PC-3 (cell line): ENCODE measurements around the gene TEAD3.

Source experiments
- CTCF ChIP-seq: fragments of 300-600 bp; sonication (generic); conservative IDR thresholded peaks from 2 replicates; pipeline ENCODE4 v1.5.1; 2017; ENCODE audit warnings: antibody characterized with exemption, low read depth, mild to moderate bottlenecking, low read length
- EZH2 ChIP-seq: fragments of 300-600 bp; sonication (generic); IDR thresholded peaks from one replicate; pipeline ENCODE4 v1.6.1; 2017; ENCODE audit warnings: antibody characterized with exemption, mild to moderate bottlenecking, low read length; ENCODE audit not compliant: unreplicated experiment
- EZH2phosphoT487 ChIP-seq: fragments of 300-600 bp; sonication (generic); IDR thresholded peaks from 2 replicates; pipeline ENCODE4 v1.6.1; 2018; ENCODE audit warnings: mild to moderate bottlenecking, antibody characterized with exemption, low read length, borderline replicate concordance

- TF ChIP-seq CTCF: no peak
- TF ChIP-seq EZH2: no peak
- TF ChIP-seq EZH2phosphoT487: no peak
These were observed 42.3 kb upstream of the TEAD3 start for GRCh38 chr6:35539223-35539622.
